WTC11 (cell line): ENCODE measurements around the gene NHERF2.

Source experiments
- FOXJ3 ChIP-seq: sonication (generic); formaldehyde crosslinking; IDR thresholded peaks from 2 replicates; pipeline ENCODE4 v1.9.0; 2021; ENCODE audit warnings: missing genetic modification reagents, mild to moderate bottlenecking, borderline replicate concordance
- GTF2I ChIP-seq: fragments of 250-450 bp; sonication (Bioruptor Pico); conservative IDR thresholded peaks from 2 replicates; pipeline ENCODE4 v1.4.0; 2021; ENCODE audit warnings: mild to moderate bottlenecking
- NR1H2 ChIP-seq: sonication (generic); formaldehyde crosslinking; IDR thresholded peaks from 2 replicates; pipeline ENCODE4 v1.9.0; 2021; ENCODE audit warnings: mild to moderate bottlenecking, moderate library complexity, missing genetic modification reagents
- SMAD3 ChIP-seq: sonication (generic); formaldehyde crosslinking; IDR thresholded peaks from 2 replicates; pipeline ENCODE4 v1.8.0; 2022; ENCODE audit warnings: missing genetic modification reagents, mild to moderate bottlenecking, borderline replicate concordance
- SP1 ChIP-seq: sonication (generic); formaldehyde crosslinking; conservative IDR thresholded peaks from 2 replicates; pipeline ENCODE4 v1.8.1; 2022; ENCODE audit warnings: missing genetic modification reagents
- TEAD4 ChIP-seq: sonication (generic); formaldehyde crosslinking; IDR thresholded peaks from 2 replicates; pipeline ENCODE4 v1.8.0; 2022; ENCODE audit warnings: mild to moderate bottlenecking, missing genetic modification reagents
- TF ChIP-seq, protein P1 (sequence below): fragments of 200-600 bp; IDR thresholded peaks from 2 replicates; pipeline ENCODE4 v1.8.0; 2022; ENCODE audit warnings: antibody characterized with exemption
- TF ChIP-seq, protein P2 (sequence below): sonication (generic); formaldehyde crosslinking; IDR thresholded peaks from 2 replicates; pipeline ENCODE4 v1.8.1; 2023; ENCODE audit warnings: mild to moderate bottlenecking, missing genetic modification reagents, moderate library complexity
- TF ChIP-seq, protein P3 (sequence below): sonication (generic); formaldehyde crosslinking; conservative IDR thresholded peaks from 2 replicates; pipeline ENCODE4 v1.8.1; 2022; ENCODE audit warnings: mild to moderate bottlenecking, missing genetic modification reagents
- TF ChIP-seq, protein P4 (sequence below): fragments of 250-450 bp; sonication (Bioruptor Pico); IDR thresholded peaks from 2 replicates; pipeline ENCODE4 v1.9.0; 2021; ENCODE audit warnings: moderate library complexity, mild to moderate bottlenecking, inconsistent platforms, borderline replicate concordance

DNA sequence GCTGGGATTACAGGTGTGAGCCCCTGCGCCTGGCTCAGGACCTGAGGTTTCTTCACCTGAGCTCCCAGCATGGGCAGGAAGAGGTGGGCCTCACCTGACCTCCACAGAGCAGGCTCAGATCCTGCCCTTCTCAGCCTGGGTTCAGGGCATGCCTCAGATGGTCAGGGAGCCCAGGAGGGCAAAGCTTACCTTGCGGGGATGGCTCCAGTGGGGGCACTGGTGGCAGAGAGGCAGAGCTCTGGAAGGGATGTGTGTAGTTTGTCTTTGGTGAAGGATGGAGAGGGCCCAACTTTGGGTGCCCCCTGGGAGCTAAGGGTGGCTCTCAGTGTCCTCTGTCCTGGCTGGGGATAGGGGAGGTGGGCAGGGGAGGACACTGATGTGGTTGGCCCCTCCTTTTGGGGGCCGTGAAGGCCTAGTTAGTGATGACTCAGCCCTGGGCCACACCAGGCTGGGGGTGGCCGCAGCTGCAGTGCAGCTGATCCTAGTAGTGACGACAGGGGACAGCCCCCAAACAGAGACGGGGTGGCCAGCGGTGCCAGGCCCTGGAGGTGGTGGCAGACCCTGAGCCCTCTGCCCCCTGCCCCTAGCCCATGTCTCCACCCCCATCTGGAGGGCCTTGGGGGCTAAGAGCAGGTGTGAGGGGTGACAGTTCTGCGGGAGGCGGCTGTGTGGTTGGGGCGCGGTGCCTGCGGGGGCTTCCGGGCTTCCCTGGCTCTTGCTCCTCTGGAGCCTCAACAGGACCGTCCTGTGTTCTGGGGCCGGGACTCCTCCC is 5.8 kb downstream of the NHERF2 start:
- TF ChIP-seq SP1 = no peak
- TF ChIP-seq, protein P1, sequence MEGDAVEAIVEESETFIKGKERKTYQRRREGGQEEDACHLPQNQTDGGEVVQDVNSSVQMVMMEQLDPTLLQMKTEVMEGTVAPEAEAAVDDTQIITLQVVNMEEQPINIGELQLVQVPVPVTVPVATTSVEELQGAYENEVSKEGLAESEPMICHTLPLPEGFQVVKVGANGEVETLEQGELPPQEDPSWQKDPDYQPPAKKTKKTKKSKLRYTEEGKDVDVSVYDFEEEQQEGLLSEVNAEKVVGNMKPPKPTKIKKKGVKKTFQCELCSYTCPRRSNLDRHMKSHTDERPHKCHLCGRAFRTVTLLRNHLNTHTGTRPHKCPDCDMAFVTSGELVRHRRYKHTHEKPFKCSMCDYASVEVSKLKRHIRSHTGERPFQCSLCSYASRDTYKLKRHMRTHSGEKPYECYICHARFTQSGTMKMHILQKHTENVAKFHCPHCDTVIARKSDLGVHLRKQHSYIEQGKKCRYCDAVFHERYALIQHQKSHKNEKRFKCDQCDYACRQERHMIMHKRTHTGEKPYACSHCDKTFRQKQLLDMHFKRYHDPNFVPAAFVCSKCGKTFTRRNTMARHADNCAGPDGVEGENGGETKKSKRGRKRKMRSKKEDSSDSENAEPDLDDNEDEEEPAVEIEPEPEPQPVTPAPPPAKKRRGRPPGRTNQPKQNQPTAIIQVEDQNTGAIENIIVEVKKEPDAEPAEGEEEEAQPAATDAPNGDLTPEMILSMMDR = no peak
- TF ChIP-seq, protein P2, sequence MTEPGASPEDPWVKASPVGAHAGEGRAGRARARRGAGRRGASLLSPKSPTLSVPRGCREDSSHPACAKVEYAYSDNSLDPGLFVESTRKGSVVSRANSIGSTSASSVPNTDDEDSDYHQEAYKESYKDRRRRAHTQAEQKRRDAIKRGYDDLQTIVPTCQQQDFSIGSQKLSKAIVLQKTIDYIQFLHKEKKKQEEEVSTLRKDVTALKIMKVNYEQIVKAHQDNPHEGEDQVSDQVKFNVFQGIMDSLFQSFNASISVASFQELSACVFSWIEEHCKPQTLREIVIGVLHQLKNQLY (CRISPR knock-in tag) = no peak
- TF ChIP-seq TEAD4 (CRISPR knock-in tag) = no peak
- TF ChIP-seq, protein P3, sequence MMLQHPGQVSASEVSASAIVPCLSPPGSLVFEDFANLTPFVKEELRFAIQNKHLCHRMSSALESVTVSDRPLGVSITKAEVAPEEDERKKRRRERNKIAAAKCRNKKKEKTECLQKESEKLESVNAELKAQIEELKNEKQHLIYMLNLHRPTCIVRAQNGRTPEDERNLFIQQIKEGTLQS = no peak
- TF ChIP-seq, protein P4, sequence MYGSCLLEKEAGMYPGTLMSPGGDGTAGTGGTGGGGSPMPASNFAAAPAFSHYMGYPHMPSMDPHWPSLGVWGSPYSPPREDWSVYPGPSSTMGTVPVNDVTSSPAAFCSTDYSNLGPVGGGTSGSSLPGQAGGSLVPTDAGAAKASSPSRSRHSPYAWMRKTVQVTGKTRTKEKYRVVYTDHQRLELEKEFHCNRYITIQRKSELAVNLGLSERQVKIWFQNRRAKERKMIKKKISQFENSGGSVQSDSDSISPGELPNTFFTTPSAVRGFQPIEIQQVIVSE (CRISPR knock-in tag) = no peak
- no peak for TF ChIP-seq GTF2I
- no peak for TF ChIP-seq SMAD3 (CRISPR knock-in tag)
- TF ChIP-seq FOXJ3 (CRISPR knock-in tag) = no peak
- no peak for TF ChIP-seq NR1H2 (CRISPR knock-in tag)
